SKM-1 (cell line): ENCODE data around the gene C1QL1.

Experiments used
- DNase-seq: peaks from one replicate; lab custom pipeline; 2025; ENCODE audit not compliant: unreplicated experiment; lab: John Stamatoyannopoulos, UW

Gene C1QL1

DNA sequence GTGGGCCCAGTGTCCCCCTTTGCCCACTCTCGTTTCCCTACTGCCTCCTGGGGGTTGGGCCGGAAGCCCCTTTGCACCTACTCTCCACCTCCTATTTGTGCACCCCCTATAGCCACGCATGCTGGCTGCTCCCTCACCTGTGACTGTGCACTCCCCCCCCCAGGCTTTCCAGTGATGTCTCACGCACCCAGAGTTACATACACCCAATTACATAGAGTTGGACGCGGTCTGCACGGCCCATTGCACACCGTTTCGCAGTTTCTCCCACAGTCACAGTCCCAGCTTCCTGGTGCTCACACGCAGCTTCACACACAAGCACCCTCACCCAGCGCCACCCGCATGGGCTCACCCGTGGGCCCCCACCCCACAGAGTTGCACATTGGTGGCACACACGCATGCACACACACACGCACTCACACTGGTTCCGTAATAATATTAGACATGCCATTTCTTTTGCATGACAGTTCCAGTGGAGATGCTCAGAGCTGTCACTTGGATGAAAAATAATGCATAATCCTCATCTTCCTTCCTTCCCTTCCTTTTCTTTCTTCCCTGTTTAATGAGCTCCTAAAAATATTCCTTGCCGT is 21.5 kb upstream of the C1QL1 start:
- DNase-seq: no peak

DNA sequence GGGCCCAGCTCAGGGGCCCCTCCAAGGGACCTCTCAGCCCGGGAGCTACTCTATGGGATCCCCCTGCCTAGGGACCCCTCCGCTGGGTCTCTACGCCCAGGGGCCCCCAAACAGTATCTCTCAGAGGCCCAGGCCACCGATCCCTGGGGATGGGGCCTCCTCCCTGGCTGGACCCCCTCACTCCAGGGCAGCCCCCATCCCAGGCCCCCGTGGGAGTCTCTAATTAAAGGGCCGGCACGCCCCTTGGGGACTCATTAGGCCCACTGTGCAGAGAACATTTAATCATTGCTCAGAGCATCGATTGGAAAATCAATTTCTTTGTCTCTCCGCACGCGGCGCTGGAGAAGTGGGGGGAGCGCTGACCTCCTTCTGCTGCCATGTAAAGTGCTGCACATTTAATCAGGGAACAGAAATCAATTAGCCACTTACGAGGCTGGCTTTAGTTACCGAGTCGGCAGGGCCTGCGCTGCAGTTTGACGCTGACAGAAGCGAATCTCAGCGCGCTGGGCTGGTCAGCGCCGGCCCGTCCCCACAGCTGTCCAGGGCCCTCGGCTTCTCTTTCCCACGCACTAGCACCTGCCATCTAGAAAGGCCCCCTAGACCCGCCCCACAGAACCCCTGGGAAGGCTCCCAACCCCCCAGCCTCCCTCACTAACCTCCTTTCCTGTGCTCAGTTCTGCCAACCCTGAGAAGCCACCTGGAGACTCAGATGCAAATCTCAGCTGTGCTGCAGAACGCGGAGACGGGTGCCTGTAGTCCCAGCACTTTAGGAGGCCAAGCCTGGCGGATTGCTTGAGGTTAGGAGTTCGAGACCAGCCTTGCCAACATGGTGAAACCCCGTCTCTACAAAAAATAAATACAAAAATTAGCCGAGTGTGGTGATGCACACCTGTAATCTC is 20.2 kb upstream of the C1QL1 start:
- DNase-seq: no peak

DNA sequence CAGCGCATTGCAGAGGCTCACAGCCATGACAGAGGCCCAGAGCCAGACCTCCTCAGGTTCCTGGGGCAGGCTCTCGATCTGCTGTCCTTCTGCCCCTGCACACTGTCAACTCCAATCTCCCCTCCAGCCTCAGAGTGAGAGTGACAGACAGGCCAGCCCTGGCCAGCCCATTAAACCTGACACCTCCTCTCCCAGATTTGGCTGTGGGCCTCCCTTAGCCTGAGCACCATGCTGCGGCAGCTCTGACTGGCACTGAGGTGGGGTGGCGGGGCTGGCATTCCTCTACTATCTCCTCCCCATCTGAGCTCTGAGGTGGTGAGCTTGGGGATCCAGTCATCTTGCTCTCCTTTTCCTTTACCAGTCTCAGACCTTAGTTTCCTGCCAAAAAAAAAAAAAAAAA is 15.5 kb upstream of the C1QL1 start:
- DNase-seq: no peak

DNA sequence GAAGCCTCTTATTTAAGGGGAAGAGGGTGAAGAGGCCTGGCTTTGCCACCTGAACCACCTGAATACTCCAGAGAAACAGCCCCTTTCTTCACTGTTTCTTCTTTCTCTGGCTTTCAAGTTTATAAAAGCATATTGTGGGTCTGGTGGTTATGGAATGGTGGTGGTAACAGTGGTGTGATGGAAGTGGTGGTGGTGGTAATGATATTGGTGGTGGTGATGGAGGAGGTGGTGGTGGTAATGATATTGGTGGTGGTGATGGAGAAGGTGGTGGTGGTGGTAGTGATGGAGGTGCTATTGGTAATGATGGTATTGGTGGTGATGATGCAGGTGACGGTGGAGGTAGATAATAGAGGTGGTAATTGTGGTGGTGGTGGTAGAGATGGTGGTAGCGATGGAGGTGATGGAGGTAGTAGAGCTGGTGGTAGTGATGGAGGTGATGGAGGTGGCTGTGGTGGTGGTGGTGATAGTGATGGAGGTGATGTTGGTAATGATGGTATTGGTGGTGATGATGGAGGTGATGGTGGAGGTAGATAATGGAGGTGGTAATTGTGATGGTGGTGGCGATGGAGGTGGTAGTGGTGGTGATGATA is 14.1 kb upstream of the C1QL1 start:
- no peak for DNase-seq

DNA sequence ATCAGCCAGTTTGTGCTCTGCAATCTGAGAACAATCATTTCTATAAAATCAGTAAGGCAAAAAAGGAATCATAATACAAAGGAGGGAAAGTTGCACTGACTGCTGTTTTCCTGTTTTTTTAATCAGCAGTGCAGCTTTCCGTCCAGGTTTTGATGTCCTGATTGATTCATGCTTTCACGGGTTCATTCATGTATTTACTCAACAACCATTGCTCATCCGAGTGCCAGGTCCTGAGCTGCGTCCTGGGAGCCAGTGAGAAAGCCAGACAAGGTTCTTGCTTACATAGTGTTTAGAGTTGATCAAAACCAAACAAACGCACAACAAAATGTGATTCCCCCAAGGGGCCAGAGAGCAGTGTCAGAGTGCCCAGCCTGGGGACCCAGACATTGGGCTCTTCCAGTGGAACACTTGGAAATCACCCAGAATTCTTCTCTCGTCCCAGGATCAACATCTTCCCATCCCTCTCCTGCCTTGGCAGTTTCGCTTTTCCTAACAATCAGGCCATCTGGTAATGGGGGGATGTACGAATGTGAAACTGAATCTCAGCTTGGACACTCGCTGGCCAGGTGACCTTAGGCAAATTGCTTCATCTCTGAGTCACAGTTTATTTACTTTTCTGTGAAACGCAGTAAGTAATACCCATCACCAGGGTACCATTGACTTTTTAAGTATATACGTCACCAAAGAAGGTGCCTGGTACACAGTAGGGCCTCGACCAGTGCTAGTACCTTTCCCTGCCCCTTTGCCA is 13.3 kb upstream of the C1QL1 start:
- no peak for DNase-seq

DNA sequence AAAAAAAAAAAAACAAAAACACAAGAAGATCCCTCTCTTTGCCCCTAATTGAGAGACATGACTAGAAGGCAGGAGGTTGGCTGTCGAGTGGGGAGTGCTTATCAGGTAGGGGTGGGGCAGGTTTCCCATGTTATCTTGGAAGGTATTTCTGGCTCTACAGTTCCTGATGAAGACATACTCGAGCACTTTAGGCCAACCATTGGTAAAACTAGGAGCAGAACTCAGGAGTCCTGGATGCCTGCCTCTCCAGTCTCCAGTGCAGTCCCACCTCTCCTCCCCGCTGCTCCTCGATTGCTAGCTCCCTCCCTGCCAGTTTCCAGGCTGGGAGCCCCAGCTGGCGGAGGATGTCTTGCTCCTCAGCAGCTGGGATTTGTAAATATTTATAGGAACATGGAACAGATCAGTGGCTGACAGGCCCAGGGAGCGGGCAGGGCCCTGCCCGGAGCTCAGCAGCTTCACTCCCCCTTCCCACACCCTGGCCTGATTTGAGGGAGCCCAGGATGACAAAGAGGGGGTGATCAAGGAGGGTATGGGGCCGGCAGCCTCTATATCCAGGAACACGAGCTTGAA is 11.4 kb upstream of the C1QL1 start:
- no peak for DNase-seq

DNA sequence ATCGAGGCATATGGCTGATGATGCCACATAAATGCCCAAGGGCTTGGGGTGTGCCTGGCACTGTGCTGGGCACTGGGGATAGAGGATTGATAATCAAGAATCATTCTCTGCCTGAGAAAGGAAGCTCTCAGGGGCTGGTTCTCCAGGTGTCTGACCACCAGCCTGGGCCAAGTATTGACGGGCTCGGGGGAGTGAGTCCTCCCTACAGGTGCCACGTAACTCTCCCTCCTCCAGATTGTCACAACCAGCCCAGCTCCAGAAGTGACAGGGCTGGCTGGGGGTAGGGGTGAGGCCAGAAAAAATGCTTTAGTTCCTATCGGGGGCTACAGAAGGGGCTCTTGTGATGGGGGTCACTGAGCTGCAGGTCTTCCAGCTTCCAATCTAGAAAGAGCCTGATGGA is 10.7 kb upstream of the C1QL1 start:
- DNase-seq: no peak

DNA sequence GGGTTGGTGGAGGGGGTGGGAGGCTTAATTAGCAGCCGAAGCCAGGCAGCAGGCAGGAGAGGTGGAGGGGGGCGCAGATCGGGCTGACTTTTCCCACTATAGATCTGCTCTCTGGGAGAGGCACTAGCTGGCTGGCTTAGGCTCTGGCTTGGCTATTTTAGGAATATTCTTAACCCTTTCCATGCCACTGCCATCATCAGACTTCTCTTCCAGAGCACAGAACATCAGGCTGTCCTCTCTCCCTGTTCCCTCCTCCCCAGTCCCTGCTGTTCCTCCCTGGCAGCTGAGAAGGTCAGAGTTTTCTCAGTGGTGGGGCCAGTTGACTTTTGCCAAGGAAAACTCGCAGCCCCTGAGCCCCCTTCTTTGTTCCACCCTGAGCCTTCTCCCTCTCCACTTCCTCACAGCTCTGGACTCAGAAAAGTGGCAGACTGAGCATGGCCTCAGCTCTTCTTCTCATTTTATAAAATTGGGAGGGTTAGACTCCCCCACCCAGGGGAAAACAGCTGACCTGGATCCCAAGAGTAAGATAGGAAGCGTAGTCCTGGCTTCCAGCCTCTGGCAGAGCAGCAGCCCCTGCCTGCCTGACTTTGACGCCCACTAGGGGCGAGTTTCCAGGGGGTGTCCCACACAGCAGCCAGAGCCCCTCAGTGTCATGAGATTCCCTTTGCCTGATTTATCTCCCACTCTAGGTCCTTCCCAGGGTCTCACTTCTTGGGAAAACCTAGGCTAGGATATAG is 9.9 kb upstream of the C1QL1 start:
- no peak for DNase-seq

DNA sequence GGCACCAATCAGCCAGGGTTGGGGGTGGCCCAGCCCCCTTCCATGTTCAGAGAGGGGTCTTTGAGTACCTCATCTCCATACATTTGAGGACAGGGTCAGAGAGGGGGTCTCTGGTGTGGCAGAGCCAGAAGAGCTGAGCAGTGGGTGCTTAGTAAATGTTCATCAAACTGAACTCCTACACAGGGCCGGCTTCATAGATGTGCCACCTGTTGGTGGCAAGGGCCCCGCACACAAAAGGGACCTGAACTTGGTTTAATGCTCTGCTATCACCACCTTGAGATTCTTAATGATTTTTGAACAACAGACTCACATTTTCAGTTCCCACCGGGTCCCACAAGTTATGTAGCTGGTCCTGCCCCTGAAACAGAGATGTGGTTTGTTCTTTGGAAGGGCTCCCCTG is 9.0 kb upstream of the C1QL1 start:
- DNase-seq: no peak

DNA sequence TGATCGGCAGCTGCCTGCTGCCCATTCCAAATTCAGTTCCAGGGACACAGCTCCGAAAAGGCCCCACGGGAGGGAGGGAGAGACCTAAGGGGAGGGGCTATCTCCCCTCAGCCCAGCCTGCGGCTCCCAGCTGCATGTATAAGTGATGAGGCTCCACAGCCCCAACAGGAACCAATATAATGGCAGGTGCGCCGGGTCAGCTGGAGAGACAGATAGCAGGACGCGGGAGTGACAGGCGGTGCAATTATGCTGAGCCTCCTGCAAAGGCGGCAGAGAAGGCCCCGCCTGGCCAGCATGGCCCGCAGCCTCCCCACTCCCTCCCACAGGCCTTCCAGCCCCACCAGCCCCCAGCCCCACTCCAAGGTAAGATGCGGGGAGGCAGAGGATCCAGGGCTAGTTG is 8.1 kb upstream of the C1QL1 start:
- DNase-seq: no peak

DNA sequence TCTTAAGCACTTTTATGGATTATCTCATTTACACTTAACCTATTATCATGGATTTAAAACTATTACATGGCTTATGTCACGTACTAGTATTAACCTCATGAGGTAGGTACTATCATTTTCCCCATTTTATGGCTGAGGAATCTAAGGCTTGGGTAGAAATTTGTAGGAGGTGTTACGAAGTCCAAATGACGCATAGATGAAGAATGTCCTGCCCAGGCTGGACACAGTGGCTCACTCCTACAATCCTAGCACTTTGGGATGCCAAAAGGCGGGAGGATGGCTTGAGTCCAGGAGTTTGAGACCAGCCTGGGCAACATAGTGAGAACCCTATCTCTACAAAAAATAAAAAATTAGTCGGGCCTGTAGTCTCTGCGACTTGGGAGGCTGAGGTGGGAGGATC is 4.8 kb upstream of the C1QL1 start:
- no peak for DNase-seq

DNA sequence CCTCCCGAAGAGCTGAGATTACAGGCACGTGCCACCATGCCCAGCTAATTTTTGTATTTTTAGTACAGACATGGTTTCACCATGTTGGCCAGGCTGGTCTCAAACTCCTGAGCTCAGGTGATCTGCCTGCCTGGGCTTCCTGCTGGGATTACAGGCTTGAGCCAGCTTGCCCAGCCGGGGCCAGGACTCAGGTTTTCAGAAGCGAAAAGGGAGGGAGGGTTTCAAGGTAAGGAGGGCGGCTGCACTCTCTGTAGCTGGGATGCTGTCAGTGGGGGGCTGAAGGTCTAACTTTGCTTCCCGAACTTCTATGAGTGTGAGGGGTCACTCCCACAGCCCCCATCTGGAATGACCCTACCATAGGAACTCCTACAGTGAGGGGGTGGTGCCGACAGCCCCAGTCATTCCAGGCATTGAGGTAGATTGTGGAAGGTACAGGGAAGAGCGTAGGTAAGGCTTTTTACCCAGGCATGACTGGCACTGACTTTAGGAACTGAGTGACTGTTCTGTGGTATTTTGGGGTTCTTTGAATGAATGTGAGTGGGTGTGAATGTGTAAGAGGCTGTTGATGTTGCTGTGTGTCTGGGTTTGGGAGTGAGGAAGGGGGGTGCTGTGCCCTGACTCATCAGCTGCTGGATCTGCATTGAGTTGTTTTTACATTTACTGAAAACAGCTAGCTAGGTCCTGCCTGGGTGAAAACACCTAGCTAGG is 3.8 kb upstream of the C1QL1 start:
- DNase-seq: no peak

DNA sequence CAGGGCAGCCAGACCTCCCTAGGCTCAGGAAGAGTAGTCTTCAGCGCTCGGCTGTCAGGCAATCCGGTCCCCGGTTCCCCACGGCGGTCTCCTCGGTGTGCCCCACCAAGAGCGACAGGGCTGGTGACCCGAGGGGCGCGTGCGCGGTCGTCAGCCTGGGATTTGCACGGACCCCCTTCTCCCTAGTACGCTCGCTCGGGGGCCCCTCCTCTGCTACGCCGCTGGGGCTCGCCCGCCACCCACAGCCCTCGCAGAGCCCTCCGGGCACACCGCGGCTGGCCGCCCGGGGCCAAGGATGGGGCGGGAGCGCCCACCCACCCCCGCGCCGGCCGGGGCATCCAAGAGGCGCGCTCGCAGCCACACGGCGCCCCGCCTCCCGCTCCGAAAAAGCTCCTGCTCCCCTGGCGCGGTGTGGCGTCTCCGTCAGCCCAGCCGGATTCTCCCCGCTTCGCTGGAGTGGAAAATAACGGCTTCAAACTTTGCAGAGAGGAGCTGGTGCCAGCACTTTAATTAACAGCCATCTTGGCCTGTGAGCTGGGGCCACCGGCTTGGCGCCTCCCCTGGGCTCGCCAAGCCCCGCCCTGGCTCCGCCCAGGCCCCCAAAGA is 2.1 kb upstream of the C1QL1 start:
- no peak for DNase-seq

DNA sequence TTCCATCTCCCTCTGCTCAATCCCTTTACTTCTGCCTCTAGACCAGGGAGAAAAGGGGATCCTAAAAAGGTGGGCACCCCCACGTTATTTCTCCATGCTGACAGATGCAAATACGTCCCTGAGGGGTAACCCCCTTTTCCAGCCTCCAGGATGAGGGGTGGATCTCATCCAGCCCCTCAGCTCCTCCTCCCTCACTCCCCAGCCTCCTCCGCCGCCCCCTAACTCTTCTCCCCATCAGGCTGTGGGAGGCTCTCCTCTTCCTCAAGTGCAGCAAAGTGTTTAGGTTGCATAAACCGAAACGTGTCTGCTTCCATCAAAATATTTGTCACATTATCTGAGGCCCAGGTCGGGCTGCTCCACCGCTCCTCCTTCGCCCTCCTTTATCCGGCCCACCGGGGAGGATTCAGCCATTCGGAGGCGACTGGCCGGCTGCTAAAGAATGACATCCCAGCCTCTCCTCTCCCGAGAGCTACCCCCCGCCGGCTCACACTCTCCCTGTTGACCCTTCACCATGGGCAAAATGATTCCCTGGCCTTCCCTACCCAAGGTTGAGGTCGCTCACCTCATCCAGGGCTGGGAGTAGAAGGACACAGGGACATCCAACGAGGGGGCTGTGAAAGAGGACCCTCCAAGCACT is 1.2 kb upstream of the C1QL1 start:
- no peak for DNase-seq

DNA sequence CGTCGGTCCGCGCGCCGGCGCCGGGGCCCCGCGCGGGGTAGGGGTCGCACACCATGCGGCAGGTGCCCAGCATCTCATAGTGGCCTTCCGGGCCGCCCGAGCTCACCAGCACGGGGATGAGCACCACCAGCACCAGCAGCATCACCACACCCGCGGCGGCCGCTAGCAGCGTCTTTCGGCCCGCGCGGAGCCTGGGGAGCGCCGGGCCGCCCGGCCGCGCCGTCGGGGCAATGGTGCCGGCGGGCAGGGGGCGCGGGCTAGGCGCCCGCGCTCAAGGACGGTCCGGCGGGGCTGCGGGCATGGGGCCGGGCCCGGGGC is 237 bp downstream of the C1QL1 start:
- no peak for DNase-seq

DNA sequence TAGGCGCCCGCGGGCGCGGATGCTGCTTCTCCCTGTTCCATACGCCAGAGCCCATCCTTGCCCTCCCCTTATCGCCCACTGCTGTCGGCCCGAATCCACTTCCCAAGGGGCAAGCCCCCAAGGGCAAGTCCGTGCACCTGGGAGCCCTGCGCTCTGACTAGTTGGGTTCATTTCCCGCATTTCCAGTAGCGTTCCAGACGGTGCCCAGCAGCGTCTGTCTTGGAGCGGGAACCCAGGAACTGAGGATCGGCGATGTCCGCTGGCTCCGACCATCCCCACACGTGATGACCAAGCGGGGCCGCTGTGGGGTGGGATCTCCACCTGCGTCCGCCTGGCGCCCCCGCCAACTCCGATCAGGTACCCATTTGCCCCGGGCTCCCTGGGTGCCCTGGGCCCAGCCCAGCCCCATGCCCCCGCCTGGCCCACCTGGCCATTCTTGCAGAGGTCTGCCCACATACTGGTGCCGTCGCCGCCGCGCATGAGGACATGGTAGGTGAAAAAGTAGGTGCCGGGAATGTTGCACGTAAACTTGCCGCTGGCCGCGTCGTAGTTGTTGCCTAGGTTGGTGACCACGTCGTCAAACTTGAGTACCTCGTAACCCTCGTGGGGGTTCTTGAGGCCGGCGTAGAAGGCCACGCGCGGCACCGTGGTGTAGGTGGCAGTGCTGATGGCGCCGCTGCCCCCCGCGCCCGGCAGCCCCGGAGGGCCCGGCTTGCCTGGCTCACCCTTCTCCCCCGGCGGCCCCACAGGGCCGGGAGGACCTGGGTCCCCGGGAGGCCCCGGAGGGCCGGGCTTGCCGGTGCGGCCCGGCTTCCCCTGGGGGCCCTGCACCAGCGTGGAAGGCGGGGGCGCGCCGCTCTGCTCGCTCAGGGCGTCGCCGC is 837 bp downstream of the C1QL1 start:
- no peak for DNase-seq

DNA sequence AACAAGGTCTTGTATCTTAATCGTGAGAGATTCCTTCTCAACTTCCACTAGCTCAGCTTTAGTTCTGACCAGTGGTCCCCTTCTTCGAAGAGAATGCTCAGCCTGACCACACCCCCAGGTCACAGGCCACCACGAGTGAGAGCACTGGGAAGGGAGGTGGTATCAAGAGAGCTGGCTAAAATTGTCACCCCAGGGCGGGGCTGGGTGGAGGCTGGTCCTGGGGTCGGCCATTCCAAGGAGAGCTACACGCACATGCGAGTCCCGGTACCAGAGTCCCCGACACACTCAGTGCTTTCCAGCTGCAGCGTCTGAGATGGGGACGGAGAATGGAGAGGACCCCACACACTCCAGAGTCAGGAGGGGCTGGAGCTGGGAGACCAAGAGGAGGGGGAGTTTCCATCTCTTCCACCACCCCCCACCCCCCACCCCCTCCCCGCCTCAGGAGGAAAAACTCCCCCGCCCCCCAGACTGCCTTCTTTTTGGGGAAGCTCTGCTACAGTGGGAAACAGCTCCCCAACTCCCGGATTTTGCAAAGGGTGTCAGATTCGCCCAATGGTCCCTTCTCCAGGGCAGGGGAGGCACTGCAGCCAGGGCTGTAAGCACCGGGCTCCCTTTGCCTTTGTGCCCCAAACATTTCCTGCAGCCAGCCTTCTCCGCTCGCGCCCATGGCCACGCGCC is 1.6 kb downstream of the C1QL1 start:
- DNase-seq: no peak
